Loucy (cell line): ENCODE measurements around the gene ZBTB32.

Experiments used
- EZH2phosphoT487 ChIP-seq: fragments of 200-600 bp; IDR thresholded peaks from 2 replicates; pipeline ENCODE4 v1.6.1; 2018; ENCODE audit warnings: antibody characterized with exemption, mild to moderate bottlenecking, moderate library complexity, borderline replicate concordance
- TF ChIP-seq, protein P1 (sequence below): fragments of 200-600 bp; sonication (generic); conservative IDR thresholded peaks from 2 replicates; pipeline ENCODE4 v1.5.1; 2014; ENCODE audit warnings: mild to moderate bottlenecking, antibody characterized with exemption, low read length

DNA sequence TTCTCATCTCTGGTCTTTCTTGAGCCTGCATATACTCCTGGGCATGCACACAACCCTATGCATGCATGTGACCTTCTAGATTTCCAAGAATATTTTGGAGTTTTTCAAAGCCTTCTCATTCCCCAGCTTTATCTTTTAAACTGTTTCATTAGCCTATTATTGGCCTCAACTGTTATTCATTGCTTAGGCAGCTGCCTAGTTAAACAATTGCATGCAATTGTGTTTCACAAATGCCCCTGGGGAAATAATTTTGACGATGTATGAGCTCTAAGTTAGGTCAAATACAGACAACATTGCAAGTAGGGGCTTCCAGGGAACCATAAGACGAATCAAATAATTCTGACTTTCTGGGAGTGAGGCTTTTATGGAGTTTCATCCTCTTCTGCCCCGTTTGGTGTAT is 40.4 kb upstream of the ZBTB32 start:
- no peak for TF ChIP-seq EZH2phosphoT487
- TF ChIP-seq, protein P1, sequence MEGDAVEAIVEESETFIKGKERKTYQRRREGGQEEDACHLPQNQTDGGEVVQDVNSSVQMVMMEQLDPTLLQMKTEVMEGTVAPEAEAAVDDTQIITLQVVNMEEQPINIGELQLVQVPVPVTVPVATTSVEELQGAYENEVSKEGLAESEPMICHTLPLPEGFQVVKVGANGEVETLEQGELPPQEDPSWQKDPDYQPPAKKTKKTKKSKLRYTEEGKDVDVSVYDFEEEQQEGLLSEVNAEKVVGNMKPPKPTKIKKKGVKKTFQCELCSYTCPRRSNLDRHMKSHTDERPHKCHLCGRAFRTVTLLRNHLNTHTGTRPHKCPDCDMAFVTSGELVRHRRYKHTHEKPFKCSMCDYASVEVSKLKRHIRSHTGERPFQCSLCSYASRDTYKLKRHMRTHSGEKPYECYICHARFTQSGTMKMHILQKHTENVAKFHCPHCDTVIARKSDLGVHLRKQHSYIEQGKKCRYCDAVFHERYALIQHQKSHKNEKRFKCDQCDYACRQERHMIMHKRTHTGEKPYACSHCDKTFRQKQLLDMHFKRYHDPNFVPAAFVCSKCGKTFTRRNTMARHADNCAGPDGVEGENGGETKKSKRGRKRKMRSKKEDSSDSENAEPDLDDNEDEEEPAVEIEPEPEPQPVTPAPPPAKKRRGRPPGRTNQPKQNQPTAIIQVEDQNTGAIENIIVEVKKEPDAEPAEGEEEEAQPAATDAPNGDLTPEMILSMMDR: no peak
